HG02938 (cell line): Measurements from ENCODE around the gene GET3.
A peak's percentile ranks its signal among the peaks of the same experiment; 100 is the strongest.

Experiments used
- ATAC-seq: cut with Tn5 transposase; IDR thresholded peaks from one replicate; pipeline ENCODE4 v1.9.1; 2021; ENCODE audit warnings: mild to moderate bottlenecking, moderate library complexity; ENCODE audit not compliant: unreplicated experiment

The GET3 gene

GRCh38 chr19:12778017-12778904 lies 41.0 kb downstream of the GET3 start:
- ATAC-seq: no peak

- ATAC-seq: no peak
These were observed 41.5 kb downstream of the GET3 start for GRCh38 chr19:12778905-12779161.

- no peak for ATAC-seq
These were observed 42.1 kb downstream of the GET3 start for GRCh38 chr19:12779162-12779993.

GRCh38 chr19:12782174-12782423 lies 44.8 kb downstream of the GET3 start:
- ATAC-seq: no peak

- ATAC-seq: no peak
These were observed 45.4 kb downstream of the GET3 start for GRCh38 chr19:12782424-12783290.

- ATAC-seq: no peak
These were observed 46.1 kb downstream of the GET3 start for GRCh38 chr19:12783291-12783848.

GRCh38 chr19:12783849-12784393 lies 46.6 kb downstream of the GET3 start:
- no peak for ATAC-seq

GRCh38 chr19:12784394-12784870 lies 47.1 kb downstream of the GET3 start:
- no peak for ATAC-seq

- ATAC-seq: no peak
These were observed 47.7 kb downstream of the GET3 start for GRCh38 chr19:12784871-12785430.

GRCh38 chr19:12785431-12786031 lies 48.2 kb downstream of the GET3 start:
- ATAC-seq: no peak

- ATAC-seq: no peak
These were observed 49.0 kb downstream of the GET3 start for GRCh38 chr19:12786141-12786870.

- ATAC-seq: no peak
These were observed 49.7 kb downstream of the GET3 start for GRCh38 chr19:12786952-12787351.

GRCh38 chr19:12787458-12787857 lies 50.2 kb downstream of the GET3 start:
- no peak for ATAC-seq

GRCh38 chr19:12788042-12788681 lies 50.9 kb downstream of the GET3 start:
- ATAC-seq: no peak

- ATAC-seq: no peak
These were observed 51.4 kb downstream of the GET3 start for GRCh38 chr19:12788682-12789097.

- no peak for ATAC-seq
These were observed 52.0 kb downstream of the GET3 start for GRCh38 chr19:12789098-12789903.

GRCh38 chr19:12789904-12790619 lies 52.8 kb downstream of the GET3 start:
- ATAC-seq: peak; percentile 29
